Stimulated activated CD8-positive, alpha-beta memory T cell treated with anti-CD3 and anti-CD28 coated beads, Interleukin-4, amount 100 ng/mL, for 1 hour (primary cell): ENCODE data around the gene TBL1X.
A peak's percentile ranks its signal among the peaks of the same experiment; 100 is the strongest.
"Not testable (repeated sequence)": the region's sequence is repeated elsewhere in the genome, so short reads cannot be mapped to it uniquely, and the experiment has no call there.

Source experiments
- DNase-seq, 2 donors: peaks; one replicate each; pipeline ENCODE4 v3.0.0-alpha.2; 2020; ENCODE audit warnings: low read depth in 2 of 2, low spot score in 1 of 2

TBL1X gene

GRCh38 chrX:9464435-9465371 is at the start of gene TBL1X:
TBL1X (plus strand) TSS chrX:9465058; CDS start chrX:9653587, 188,529 bp downstream.
- peak in 1 of 2 donors; percentile 20 for DNase-seq

GRCh38 chrX:9416562-9417348 is 48.1 kb upstream of the TBL1X start:
- no peak for DNase-seq

GRCh38 chrX:9418262-9418661 is 46.6 kb upstream of the TBL1X start:
- no peak for DNase-seq

DNA sequence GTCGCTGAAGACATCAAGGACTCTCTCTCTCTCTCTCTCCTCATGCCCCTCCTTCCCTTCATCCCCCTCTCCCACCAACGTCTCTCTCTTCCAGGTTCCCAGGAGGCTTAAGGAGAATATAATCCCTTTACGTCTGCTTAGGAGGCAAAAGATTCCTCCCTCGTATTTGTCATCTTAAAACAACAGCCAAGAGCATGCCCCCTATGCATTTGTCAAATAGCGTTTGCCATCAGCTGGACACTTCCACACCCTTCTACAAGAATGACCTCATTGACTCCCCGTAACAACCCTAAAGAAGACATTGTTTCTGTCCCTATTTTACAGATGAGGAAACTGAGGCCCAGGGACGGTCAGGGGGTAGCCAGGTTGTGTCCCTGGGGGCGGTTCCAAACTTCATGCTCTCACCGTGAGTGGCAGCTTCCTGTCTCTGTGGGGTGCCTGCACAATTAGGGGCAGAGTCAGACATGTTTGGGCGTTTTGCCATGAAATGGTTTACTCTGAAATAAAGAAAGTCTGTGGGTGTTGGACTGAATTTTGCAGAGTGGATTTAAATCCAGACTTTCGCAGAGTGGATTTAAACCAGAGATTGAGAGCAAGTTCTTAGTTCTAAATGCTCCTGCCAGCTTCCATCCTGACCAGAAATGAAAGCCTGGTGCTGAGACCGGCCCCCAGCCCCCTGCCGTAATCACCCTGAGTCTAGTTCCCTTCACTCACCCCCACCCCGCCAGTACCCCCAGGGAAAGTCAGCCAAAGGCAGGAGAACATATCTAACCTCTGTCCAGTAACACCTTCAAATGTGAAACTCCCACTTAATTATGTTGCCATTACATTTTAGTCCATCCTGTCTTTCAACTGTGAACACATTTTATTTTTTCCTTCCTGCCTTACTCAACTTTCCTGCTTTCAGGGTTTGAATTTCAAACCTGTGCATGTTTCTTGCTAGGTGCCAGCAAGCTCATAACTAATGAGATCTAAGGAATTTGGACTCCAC is 44.3 kb upstream of the TBL1X start:
- no peak for DNase-seq

DNA sequence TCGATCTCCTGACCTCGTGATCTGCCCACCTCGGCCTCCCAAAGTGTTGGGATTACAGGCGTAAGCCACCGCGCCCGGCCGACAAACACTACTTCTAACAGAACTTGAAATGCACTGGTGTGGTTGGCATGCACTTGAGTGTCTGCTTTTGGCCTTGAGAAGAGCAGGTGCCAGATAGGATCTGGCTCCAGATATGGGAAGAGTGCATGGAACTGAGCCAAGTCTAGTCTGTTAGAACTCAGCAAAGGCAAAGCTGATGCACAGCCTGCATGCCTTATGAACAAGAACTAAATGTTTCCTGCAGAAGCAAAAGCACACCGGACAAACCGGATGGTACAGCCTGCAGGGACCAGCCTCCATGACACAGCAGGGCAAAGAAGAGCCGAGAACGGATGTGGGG is 35.1 kb upstream of the TBL1X start:
- no peak for DNase-seq

DNA sequence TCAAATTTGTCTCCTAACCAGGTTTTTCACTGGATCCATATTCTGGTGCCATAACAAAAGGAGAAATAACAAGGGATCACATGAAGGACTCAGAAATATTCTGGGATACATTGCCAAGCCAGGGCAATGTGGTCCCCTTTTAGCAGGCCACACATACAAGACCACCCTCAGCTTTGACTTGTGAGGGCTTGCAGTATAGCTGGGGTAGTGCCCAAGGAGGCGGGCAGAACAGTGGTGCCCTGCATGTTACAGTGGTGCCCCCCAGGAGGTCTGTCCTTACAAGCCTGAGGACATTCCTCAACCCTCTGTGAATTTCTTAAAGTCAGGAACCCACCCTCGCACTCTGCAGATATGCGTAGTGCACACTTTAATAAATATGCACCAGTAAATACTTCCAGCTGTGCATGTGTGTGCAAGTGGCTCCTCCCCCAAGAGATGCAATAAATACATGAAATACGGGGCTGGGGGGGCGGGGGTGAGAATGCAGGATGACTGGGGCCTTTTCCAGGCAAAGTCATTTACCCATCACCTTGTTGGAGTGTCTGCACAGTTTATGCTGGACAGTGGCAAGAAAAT is 34.4 kb upstream of the TBL1X start:
- no peak for DNase-seq

GRCh38 chrX:9431281-9431680 is 33.6 kb upstream of the TBL1X start:
- DNase-seq = no peak

DNA sequence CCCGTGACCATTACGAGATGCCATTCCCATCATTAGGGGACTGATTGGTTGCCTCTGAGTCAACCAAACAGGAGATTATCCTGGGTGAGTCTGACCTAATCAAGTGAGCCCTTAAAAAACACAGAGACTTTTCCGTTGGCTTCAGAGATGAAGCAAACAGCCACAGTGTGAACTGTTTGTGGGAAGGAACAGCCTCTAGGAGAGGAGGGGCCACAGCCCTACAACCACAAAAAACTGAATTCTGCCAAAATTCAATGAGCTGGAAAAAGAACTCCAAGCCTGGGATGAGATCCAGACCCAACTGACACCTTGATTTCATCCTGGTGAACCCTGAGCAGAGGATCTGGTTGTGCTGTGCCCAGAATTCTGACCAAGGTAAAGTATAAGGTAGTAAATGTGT is 31.3 kb upstream of the TBL1X start:
- no peak for DNase-seq

DNA sequence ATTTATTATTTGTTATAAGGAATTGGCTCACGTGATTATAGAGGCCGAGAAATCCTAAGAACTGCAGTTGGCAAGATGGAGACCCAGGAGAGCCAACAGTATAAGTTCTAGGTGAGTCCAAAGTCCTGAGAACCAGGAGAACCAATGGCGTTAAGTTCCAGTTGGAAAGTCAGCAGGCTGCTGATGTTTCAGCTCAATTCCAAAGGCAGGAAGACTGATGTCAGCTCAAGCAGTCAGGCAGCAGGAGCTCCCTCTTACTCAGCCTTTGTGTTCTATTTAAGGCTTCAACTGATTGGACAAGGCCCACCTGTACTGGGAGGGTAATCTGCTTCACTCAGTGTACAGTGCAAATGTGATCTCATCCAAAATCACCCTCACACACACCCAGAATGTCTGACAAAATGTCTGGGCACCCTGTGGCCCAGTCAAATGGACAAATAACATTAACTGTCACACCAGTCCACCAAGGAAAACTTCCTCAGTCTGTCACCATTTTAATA is 30.8 kb upstream of the TBL1X start:
- no peak for DNase-seq

DNA sequence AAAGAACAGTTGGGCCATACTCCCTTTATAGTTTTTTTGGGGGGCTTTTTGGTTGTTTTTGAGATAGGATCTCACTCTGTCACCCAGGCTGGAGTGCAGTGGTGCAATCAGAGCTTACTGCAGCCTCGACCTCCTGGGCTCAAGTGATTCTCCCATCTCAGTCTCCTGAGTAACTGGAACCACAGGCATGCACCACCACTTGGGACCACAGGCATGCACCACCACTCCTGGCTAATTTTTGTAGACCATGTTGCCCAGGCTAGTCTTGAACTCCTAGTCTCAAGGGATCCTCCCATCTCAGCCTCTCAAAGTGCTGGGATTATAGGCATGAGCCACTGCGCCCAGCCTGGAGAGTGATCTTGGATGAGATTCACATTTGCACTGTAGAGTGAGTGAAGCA is 29.8 kb upstream of the TBL1X start:
- DNase-seq = not testable (repeated sequence)

DNA sequence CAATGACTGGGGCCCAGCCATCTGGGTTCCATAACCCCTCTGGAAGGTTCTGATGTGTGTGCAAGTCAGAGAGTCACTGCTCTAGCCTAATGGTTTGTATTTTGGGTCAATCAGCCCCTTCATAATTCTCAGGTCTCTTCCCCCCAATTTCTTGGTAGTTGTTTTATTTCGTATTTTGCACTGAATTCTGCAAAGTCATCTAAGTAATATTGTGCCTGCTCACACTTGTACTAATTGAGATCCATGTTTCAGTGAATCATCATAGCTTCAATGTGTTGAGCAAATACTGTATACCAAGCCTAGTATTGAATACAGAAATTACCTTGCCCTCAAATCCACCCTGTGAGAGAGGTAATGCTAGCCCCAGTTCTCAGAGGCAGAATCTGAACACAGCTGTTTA is 28.0 kb upstream of the TBL1X start:
- DNase-seq = no peak

DNA sequence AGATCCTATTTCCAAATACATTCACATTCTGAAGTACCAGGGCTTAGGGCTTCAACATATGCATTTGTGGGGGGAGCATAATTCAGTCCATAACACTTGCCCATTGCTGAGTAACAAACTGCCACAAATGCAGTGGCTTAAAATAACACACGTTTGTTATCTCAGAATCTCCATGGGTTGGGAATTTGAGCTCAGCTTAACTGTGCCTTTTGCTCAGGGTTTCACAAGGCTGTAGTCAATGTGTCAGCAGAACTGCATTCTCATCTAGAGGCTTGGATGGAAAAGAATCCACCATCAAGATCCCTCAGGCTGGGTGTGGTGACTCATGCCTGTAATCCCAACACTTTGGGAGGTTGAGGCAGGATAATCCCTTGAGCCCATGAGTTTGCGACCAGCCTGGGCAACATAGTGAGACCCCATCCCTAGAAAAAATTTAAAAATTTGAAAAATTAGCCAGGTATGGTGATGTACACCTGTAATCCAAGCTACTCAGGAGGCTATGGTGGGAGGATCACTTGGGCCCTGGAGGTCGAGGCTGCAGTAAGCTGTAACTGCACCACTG is 25.8 kb upstream of the TBL1X start:
- DNase-seq = no peak

DNA sequence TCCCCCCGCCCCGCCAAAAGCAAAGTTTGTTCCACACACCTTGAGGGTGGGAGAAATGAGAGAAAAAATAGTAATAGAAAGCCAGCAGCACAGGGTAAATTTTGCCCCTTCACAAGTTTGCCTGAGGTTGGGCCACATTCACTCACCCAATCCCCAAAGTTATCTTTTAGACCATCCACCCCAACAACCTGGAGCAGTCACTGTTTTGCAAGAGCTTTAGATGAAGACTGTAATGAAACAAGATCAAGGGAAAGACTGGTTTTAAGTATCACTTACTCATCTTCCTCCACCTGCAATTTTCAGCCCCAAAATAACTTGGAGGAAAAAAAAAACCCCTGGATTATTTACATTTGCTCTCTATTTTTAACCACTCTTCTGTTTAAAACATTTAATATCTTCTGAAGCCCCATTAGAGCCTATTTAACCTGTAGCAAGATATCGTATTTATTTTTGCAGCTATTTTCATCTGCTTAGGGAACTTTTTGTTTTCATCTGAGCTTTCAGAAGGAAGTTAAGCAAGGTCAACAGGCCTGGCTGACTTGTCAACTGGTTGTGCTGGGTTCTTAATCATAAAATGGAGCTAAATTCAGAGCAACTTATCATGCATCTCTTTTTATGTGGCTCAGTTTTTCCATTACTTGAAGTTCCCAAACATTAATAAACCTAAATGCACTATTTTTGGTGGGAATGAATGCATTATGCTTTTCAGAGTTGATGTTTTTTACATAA is 24.6 kb upstream of the TBL1X start:
- DNase-seq = no peak

- no peak for DNase-seq
Observed at GRCh38 chrX:9442056-9442455, 22.8 kb upstream of the TBL1X start.

- no peak for DNase-seq
Observed at GRCh38 chrX:9443327-9443726, 21.5 kb upstream of the TBL1X start.

GRCh38 chrX:9447906-9448305 is 17.0 kb upstream of the TBL1X start:
- DNase-seq = no peak

GRCh38 chrX:9456250-9457074 is 8.4 kb upstream of the TBL1X start:
- DNase-seq = no peak

GRCh38 chrX:9458034-9458433 is 6.8 kb upstream of the TBL1X start:
- DNase-seq = not testable (repeated sequence)
